Measurements from ENCODE around the gene NUDT16L1. TPM values are rescaled to one million over a fixed set of nuclear protein-coding genes. Genes with fewer than 3 reads are reported as not detected.

NUDT16L1 gene
- total and polyA plus RNA-seq, 2 of the 13 experiments (the other 11 are each of a cell fraction or from before 2014, with no cell fraction given) = 28.0 to 40.5 TPM

DNA sequence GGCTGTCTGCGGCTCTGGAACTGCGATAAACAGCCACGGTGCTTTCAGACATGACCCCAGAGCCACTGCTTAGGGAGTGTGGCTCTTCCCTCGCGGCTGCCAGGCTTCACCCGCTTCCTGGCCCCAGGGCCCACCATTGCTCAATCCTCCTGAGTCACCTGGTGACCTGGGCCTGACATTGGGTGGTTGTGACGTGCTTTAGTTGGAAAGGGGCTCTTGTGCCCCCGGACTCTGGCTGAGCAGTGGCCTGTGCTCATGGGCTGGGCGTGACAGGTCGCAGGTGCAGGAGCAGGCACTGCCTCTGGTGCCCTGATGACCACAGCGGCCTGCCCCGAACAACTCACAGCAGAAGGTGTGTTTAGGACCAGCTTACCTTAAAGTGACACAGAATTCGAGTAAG is 8.6 kb upstream of the NUDT16L1 start:
- no peak overlapping the region for H3K4me3 ChIP-seq (replicated peaks in 1 of 3; ENCODE audit: insufficient read depth in 1 of 3, low read depth in 2 of 3, low read length in 3 of 3)
- no peaks in the 10 kb centered on the region for H3K79me2 ChIP-seq (ENCODE audit: insufficient read depth, low read length)
- no TSS peak for BruUV-seq (replicated peaks)
- no peak overlapping the region for H3K4me2 ChIP-seq (ENCODE audit: low read depth, low read length)
- POLR2A ChIA-PET = no interaction called here
- H3K9me3 ChIP-seq (ENCODE audit: low read length) = no peaks in the 10 kb centered on the region
- in situ Hi-C loops (cut with HindIII; ENCODE audit: extremely low pct_ligation_motif_present, low pct_unique_long_range_greater_than_20kb) = no loop called here
- 90% methylated on average over 8 of the region's 13 CpGs for WGBS (ENCODE audit: low lambda C conversion rate)
- H3K9ac ChIP-seq (ENCODE audit: insufficient read depth, low read depth, low read length) = no peak overlapping the region
- ATAC-seq = no peak
- no peaks in the 10 kb centered on the region for H4K20me1 ChIP-seq (ENCODE audit: insufficient read depth, low read length)
- H2AFZ ChIP-seq (ENCODE audit: low read length) = no peak overlapping the region
- peaks cover 29 to 60% of the 10 kb centered on the region in 2 experiments; a peak in 4 of 5 replicates for H3K36me3 ChIP-seq (replicated peaks in 1 of 2; ENCODE audit: control insufficient read depth in 1 of 2, insufficient read depth in 2 of 2, low read length in 2 of 2)
- intact Hi-C loops (cut with micrococcal nuclease; ENCODE audit: unreplicated experiment) = no loop called here
- CTCF ChIA-PET (ENCODE audit: low intra/inter-chr PET ratio, low total read pairs) = no interaction called here
- H3K27me3 ChIP-seq (ENCODE audit: control insufficient read depth in 1 of 2, insufficient read depth in 2 of 2, low read length in 2 of 2) = no peaks in the 10 kb centered on the region
- DNase-seq (ENCODE audit: low spot score) = no peak
- H3K4me1 ChIP-seq (ENCODE audit: insufficient read depth, low read length) = no peaks in the 10 kb centered on the region
- H3K27ac ChIP-seq (ENCODE audit: extremely low read length, insufficient read depth, low read length) = no peak overlapping the region
- FAIRE-seq = no peak
- TF ChIP-seq SMARCE1 (IDR thresholded peaks at IDR 0.05; ENCODE audit: borderline replicate concordance) (no peak), YY1 (IDR thresholded peaks at IDR 0.05; ENCODE audit: insufficient read depth, insufficient replicate concordance, low read depth, low read length) (no peak), BCL6 (CRISPR knock-in tag; IDR thresholded peaks at IDR 0.05) (no peak), RFXAP (CRISPR knock-in tag; IDR thresholded peaks at IDR 0.05; ENCODE audit: borderline replicate concordance) (no peak), EEA1 (CRISPR knock-in tag; IDR thresholded peaks at IDR 0.05; ENCODE audit: borderline replicate concordance) (no peak), ZBTB33 (CRISPR knock-in tag; IDR thresholded peaks at IDR 0.05) (peak; percentile 92), ZNF800 (CRISPR knock-in tag; IDR thresholded peaks at IDR 0.05) (no peak), KLF13 (CRISPR knock-in tag; IDR thresholded peaks at IDR 0.05) (no peak)
- TF ChIP-seq, protein P1, sequence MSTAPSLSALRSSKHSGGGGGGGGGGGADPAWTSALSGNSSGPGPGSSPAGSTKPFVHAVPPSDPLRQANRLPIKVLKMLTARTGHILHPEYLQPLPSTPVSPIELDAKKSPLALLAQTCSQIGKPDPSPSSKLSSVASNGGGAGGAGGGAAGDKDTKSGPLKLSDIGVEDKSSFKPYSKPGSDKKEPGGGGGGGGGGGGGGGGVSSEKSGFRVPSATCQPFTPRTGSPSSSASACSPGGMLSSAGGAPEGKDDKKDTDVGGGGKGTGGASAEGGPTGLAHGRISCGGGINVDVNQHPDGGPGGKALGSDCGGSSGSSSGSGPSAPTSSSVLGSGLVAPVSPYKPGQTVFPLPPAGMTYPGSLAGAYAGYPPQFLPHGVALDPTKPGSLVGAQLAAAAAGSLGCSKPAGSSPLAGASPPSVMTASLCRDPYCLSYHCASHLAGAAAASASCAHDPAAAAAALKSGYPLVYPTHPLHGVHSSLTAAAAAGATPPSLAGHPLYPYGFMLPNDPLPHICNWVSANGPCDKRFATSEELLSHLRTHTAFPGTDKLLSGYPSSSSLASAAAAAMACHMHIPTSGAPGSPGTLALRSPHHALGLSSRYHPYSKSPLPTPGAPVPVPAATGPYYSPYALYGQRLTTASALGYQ (CRISPR knock-in tag; IDR thresholded peaks at IDR 0.05) = no peak

Measured in HepG2 (cell line).